BLaER1 treated with 17β-estradiol and CSF1 and Interleukin-3, amounts not matched to agents 10 nM and 100 nM (cell line): ENCODE data around the gene DPP10.
"Not testable (repeated sequence)": the region's sequence is repeated elsewhere in the genome, so short reads cannot be mapped to it uniquely, and the experiment has no call there.

Experiments
- H3K27ac ChIP-seq, 11 experiments: shearing (Covaris generic); formaldehyde crosslinking; 2 replicates each; pipeline ENCODE4 v1.8.1; 2022
- H3K27me3 ChIP-seq, 11 experiments: shearing (Covaris generic); formaldehyde crosslinking; 2 replicates each; pipeline ENCODE4 v1.8.1; 2022
- H3K36me3 ChIP-seq, 11 experiments: shearing (Covaris generic); formaldehyde crosslinking; 2 replicates each; pipeline ENCODE4 v1.8.1; 2022
- H3K4me1 ChIP-seq, 10 experiments: shearing (Covaris generic); formaldehyde crosslinking; 2 replicates each; pipeline ENCODE4 v1.8.1; 2022
- H3K4me2 ChIP-seq, 11 experiments: shearing (Covaris generic); formaldehyde crosslinking; 2 replicates each; pipeline ENCODE4 v1.8.1; 2022
- H3K4me3 ChIP-seq, 10 experiments: shearing (Covaris generic); formaldehyde crosslinking; 2 replicates each; pipeline ENCODE4 v1.8.1; 2022
- H3K9ac ChIP-seq, 11 experiments: shearing (Covaris generic); formaldehyde crosslinking; 2 replicates each; pipeline ENCODE4 v1.8.1; 2022
- H3K9me3 ChIP-seq, 11 experiments: shearing (Covaris generic); formaldehyde crosslinking; replicated peaks in 1 of 11; 2 replicates each; pipeline ENCODE4 v1.8.1; 2022
- H4K20me1 ChIP-seq, 11 experiments: shearing (Covaris generic); formaldehyde crosslinking; 2 replicates each; pipeline ENCODE4 v1.8.1; 2022
- Cebpa-rat ChIP-seq, 11 experiments: shearing (Covaris generic); IDR thresholded peaks; 2 replicates each; pipeline ENCODE4 v1.8.1; 2022

DPP10 gene

GRCh38 chr2:115389024-115389423 lies 946.6 kb downstream of the DPP10 start:
- H3K9me3 ChIP-seq = peaks cover 0 to 15% (median 0%) of the 10 kb centered on the region in 11 experiments; a peak in 4 of 22 replicates
- H3K4me2 ChIP-seq = no peak overlapping the region
- no peaks in the 10 kb centered on the region for H3K4me1 ChIP-seq
- H4K20me1 ChIP-seq = no peaks in the 10 kb centered on the region
- no peak overlapping the region for H3K4me3 ChIP-seq
- no peak for TF ChIP-seq Cebpa-rat (IDR thresholded peaks at IDR 0.05)
- H3K27ac ChIP-seq = no peak overlapping the region
- no peaks in the 10 kb centered on the region for H3K36me3 ChIP-seq
- no peak overlapping the region for H3K9ac ChIP-seq
- no peaks in the 10 kb centered on the region for H3K27me3 ChIP-seq

GRCh38 chr2:115389898-115390565 lies 947.6 kb downstream of the DPP10 start:
- Histone ChIP-seq H3K36me3 (no peaks in the 10 kb centered on the region), H3K27me3 (no peaks in the 10 kb centered on the region), H3K9ac (no peak overlapping the region), H3K4me1 (no peaks in the 10 kb centered on the region), H3K27ac (no peak overlapping the region), H3K9me3 (peaks cover 0 to 5% (median 0%) of the 10 kb centered on the region in 11 experiments; a peak in 4 of 22 replicates), H3K4me3 (no peak overlapping the region), H4K20me1 (no peaks in the 10 kb centered on the region), H3K4me2 (no peak overlapping the region)
- TF ChIP-seq Cebpa-rat (IDR thresholded peaks at IDR 0.05) = no peak

GRCh38 chr2:115396579-115396978 lies 954.1 kb downstream of the DPP10 start:
- Histone ChIP-seq H3K9me3 (no peaks in the 10 kb centered on the region), H4K20me1 (no peaks in the 10 kb centered on the region), H3K4me1 (no peaks in the 10 kb centered on the region), H3K4me2 (no peak overlapping the region), H3K9ac (no peak overlapping the region), H3K27me3 (no peaks in the 10 kb centered on the region), H3K4me3 (no peak overlapping the region), H3K36me3 (no peaks in the 10 kb centered on the region), H3K27ac (no peak overlapping the region)
- TF ChIP-seq Cebpa-rat (IDR thresholded peaks at IDR 0.05) = 0 out of 22 replicates have a peak, but pooled peaks of 1 of the 11 experiments have one; percentile 25

GRCh38 chr2:115400940-115401339 lies 958.5 kb downstream of the DPP10 start:
- TF ChIP-seq Cebpa-rat (IDR thresholded peaks at IDR 0.05) = no peak
- Histone ChIP-seq H3K9ac (no peak overlapping the region), H3K27ac (no peak overlapping the region), H3K36me3 (no peaks in the 10 kb centered on the region), H3K4me2 (no peak overlapping the region), H3K4me3 (no peak overlapping the region), H3K4me1 (no peaks in the 10 kb centered on the region), H4K20me1 (no peaks in the 10 kb centered on the region), H3K9me3 (no peaks in the 10 kb centered on the region), H3K27me3 (no peaks in the 10 kb centered on the region)

GRCh38 chr2:115412501-115412900 lies 970.1 kb downstream of the DPP10 start:
- Histone ChIP-seq H3K27ac (no peak overlapping the region), H3K4me2 (no peak overlapping the region), H3K4me3 (no peak overlapping the region), H3K4me1 (no peaks in the 10 kb centered on the region), H3K9me3 (no peaks in the 10 kb centered on the region), H4K20me1 (no peaks in the 10 kb centered on the region), H3K9ac (no peak overlapping the region), H3K27me3 (no peaks in the 10 kb centered on the region), H3K36me3 (no peaks in the 10 kb centered on the region)
- TF ChIP-seq Cebpa-rat (IDR thresholded peaks at IDR 0.05) = no peak

GRCh38 chr2:115413791-115414190 lies 971.4 kb downstream of the DPP10 start:
- no peak for TF ChIP-seq Cebpa-rat (IDR thresholded peaks at IDR 0.05)
- H3K9ac ChIP-seq = no peak overlapping the region
- no peak overlapping the region for H3K4me3 ChIP-seq
- H3K4me1 ChIP-seq = no peaks in the 10 kb centered on the region
- H3K4me2 ChIP-seq = no peak overlapping the region
- no peaks in the 10 kb centered on the region for H3K27me3 ChIP-seq
- H3K36me3 ChIP-seq = no peaks in the 10 kb centered on the region
- H4K20me1 ChIP-seq = no peaks in the 10 kb centered on the region
- H3K9me3 ChIP-seq = no peaks in the 10 kb centered on the region
- no peak overlapping the region for H3K27ac ChIP-seq

- TF ChIP-seq Cebpa-rat (IDR thresholded peaks at IDR 0.05) = no peak
- H4K20me1 ChIP-seq = no peaks in the 10 kb centered on the region
- no peaks in the 10 kb centered on the region for H3K4me1 ChIP-seq
- no peak overlapping the region for H3K4me3 ChIP-seq
- H3K9ac ChIP-seq = no peak overlapping the region
- no peaks in the 10 kb centered on the region for H3K27me3 ChIP-seq
- no peak overlapping the region for H3K4me2 ChIP-seq
- no peaks in the 10 kb centered on the region for H3K36me3 ChIP-seq
- no peak overlapping the region for H3K27ac ChIP-seq
- no peaks in the 10 kb centered on the region for H3K9me3 ChIP-seq
Observed at GRCh38 chr2:115414466-115414865, 972.0 kb downstream of the DPP10 start.

GRCh38 chr2:115422004-115422634 lies 979.7 kb downstream of the DPP10 start:
- no peak for TF ChIP-seq Cebpa-rat (IDR thresholded peaks at IDR 0.05)
- Histone ChIP-seq H3K27me3 (no peaks in the 10 kb centered on the region), H3K27ac (no peak overlapping the region), H4K20me1 (no peaks in the 10 kb centered on the region), H3K9ac (no peak overlapping the region), H3K4me2 (no peak overlapping the region), H3K4me3 (no peak overlapping the region), H3K9me3 (peaks cover 0 to 1% (median 0%) of the 10 kb centered on the region in 11 experiments; a peak in 2 of 22 replicates), H3K36me3 (no peaks in the 10 kb centered on the region), H3K4me1 (no peaks in the 10 kb centered on the region)

- H4K20me1 ChIP-seq = no peaks in the 10 kb centered on the region
- no peak overlapping the region for H3K4me3 ChIP-seq
- H3K36me3 ChIP-seq = no peaks in the 10 kb centered on the region
- no peak overlapping the region for H3K9ac ChIP-seq
- no peak overlapping the region for H3K4me2 ChIP-seq
- H3K27me3 ChIP-seq = no peaks in the 10 kb centered on the region
- no peaks in the 10 kb centered on the region for H3K4me1 ChIP-seq
- no peak overlapping the region for H3K27ac ChIP-seq
- TF ChIP-seq Cebpa-rat (IDR thresholded peaks at IDR 0.05) = no peak
- peaks cover 0 to 5% (median 0%) of the 10 kb centered on the region in 11 experiments; a peak in 2 of 22 replicates for H3K9me3 ChIP-seq
Observed at GRCh38 chr2:115427436-115427835, 985.0 kb downstream of the DPP10 start.

GRCh38 chr2:115440746-115441145 lies 998.3 kb downstream of the DPP10 start:
- H3K9me3 ChIP-seq, H3K27me3 ChIP-seq, H3K4me2 ChIP-seq, H3K9ac ChIP-seq, H3K4me3 ChIP-seq, H3K36me3 ChIP-seq, H3K27ac ChIP-seq, H3K4me1 ChIP-seq, H4K20me1 ChIP-seq: not testable (repeated sequence)
